NK-92 treated with Interleukin-12 subunit alpha and Interleukin-12 subunit beta, amount 100 ng/mL, for 24 hours (cell line): ENCODE results near the gene OR5K2.

Experiments
- DNase-seq: peaks from one replicate; lab custom pipeline; 2025; lab: John Stamatoyannopoulos, UW

OR5K2 gene

GRCh38 chr3:98497381-98497780 is at the start of gene OR5K2:
Gene OR5K2, plus strand, starts transcription at chr3:98497681. Its CDS starts 0 bp downstream, at chr3:98497681.
- no peak for DNase-seq

DNA sequence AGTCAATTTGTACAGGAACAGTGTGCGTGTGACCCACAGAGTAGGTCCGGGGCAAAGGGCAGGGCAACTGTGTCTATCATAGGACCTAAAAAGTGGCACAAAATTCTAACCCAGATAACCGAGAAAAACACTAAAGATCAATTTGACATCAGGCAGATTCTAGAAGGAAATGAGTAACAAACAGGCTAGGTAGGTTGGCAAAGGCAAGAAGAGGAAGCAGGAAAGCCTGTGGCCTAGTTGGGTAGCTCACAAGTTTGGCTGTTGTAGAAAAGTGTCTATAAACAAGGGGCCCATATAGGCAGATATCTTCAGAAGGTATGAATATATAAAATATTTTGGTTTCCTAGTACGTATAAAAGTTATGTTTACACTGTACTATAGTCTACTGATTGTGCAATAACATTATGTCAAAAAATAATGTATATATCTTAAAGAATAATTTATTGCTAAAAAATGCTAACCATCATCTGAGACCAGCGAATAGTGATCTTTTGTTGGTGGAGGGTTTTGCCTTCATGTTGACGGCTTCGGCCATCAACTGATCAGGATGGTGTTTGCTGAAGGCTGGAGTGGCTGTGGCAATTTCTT is 47.8 kb upstream of the OR5K2 start:
- DNase-seq = no peak

DNA sequence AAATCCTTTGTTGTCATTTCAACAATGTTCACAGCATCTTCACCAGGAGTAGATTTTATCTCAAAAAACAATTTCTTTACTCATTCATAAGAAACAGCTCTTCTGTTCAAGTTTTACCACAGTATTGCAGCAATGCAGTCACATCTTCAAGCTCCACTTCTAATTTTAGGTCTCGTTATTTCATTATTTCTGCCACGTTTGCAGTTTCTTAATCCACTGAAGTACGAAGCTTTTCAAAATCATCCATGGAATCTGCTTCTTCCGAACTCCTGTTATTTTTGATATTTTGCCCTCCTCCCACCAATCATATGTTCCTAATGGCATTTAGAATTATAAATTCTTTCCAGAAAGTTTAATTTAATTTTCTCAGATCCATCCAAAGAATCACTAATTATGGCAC is 47.1 kb upstream of the OR5K2 start:
- DNase-seq = no peak

- DNase-seq = no peak
These were observed 43.7 kb upstream of the OR5K2 start for GRCh38 chr3:98453827-98454226.

- no peak for DNase-seq
These were observed 42.6 kb upstream of the OR5K2 start for GRCh38 chr3:98454929-98455328.

GRCh38 chr3:98457543-98457942 is 39.9 kb upstream of the OR5K2 start:
- DNase-seq = no peak

GRCh38 chr3:98460220-98460619 is 37.3 kb upstream of the OR5K2 start:
- no peak for DNase-seq

- DNase-seq = no peak
These were observed 34.6 kb upstream of the OR5K2 start, which contains the start of gene OR5K1 for GRCh38 chr3:98462901-98463300. Gene OR5K1, plus strand, starts transcription at chr3:98463201. Its CDS starts 6,376 bp downstream, at chr3:98469577.

GRCh38 chr3:98482717-98483482 is 14.6 kb upstream of the OR5K2 start:
- no peak for DNase-seq

DNA sequence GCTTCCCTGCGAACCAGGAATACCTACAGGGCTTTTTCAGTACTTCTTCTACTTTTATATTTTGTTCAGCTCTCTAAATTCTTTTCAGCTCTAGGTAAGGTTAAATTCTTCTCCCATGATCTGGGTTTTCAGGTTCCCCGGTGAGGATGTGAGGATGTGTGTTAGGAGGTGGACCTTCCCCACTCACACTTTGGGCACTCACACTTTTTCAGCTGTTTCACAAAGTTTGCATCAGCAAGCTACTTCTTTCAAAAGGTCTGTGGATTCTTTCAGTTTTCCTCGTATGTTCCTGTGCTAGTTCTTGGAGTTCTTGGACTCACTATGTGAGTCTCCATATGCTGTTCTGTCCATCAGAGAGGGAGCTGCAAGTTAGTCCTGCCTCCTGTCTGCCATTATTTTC is 13.9 kb upstream of the OR5K2 start:
- DNase-seq = no peak

GRCh38 chr3:98500019-98500418 is 2.5 kb downstream of the OR5K2 start:
- no peak for DNase-seq

- DNase-seq = no peak
These were observed 3.8 kb downstream of the OR5K2 start for GRCh38 chr3:98501270-98501669.

DNA sequence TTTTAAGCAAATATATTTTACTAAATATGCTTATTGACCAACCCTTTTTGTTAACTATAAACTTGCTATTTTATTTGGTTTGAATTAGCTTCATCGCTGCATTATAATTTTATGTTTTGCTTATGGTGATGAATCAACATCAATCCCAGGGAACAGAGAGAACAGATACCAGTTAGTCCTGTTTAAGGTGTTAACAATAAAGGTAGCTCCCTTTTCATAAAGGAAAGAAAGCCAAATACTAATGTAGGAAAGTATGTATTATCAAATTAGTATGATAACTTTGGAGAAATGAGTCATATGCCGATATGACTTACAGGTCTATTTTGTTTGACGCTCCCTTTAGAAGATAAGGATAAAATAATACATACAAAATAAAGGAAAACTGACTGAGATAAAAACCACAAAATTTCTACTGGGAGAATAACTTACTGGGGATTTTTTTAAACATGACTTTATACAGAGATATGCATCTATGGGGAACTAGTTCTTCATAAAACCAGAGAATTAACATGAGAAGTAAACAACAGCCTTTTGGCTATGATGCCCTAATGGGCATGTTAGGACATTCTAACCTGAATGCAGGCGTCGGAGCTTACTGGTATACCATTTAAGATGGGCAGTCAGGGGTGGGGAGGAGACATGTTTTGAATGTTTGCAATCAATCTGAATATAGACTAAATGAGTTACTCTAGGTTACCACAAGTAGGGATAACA is 4.5 kb downstream of the OR5K2 start:
- DNase-seq = no peak

DNA sequence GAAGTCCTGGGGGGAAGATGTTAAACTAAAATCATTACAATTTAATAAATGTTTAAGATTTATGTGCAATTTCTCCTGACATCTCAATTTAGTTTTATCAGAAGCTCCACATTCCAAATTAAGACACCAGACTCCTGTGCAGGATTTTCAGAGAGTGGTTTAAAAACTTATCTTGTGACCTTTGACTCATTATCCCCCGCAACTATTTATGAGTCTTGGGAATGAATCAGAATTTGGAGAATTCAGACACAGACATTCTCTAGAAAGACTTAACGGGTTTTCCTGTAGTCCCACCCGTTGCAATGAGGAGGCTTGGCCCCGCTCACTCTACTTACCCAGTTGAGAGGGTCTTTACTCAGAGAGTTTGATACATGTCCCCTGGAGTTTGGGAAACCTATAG is 7.1 kb downstream of the OR5K2 start:
- DNase-seq = no peak

DNA sequence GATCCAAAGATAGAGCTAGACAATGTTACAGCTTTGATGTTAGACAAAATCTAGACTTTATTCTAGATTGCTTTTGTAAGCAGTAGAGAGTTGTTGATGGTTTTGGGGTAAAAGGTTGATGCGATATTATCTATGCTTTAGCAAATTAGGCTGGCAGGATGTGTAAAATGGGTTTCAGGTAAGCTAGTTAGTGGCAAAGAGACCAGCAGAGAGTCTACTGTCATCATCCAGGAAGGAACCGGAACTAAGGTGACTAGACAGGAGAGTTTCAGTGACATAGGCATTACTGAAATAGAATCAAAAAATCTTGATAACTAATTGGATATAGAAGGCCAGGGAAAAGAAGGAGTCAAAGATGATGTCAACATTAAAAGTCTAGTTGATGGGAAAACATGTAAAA is 11.1 kb downstream of the OR5K2 start:
- no peak for DNase-seq

GRCh38 chr3:98512576-98512975 is 15.1 kb downstream of the OR5K2 start:
- no peak for DNase-seq

DNA sequence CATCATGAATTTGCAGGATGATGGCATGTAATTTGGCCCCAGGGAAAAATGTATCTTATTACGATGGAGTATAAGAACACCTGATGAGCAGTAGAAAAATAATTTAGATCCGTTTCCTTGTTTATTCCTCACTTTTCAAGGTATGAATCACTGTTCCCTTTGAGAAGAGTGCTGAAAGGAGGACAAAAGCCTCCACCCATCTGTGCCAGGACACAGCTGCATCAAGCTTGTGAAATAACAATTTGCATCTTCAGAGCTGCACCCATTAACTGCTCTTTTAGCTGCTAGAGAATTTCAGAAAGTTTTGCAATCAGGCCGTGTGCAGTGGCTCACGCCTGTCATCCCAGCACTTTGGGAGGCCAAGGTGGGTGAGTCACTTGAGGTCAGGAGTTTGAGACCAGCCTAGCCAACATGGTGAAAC is 15.6 kb downstream of the OR5K2 start:
- peak; percentile 54 for DNase-seq

- DNase-seq = no peak
These were observed 16.3 kb downstream of the OR5K2 start for GRCh38 chr3:98513736-98514135.

GRCh38 chr3:98514948-98515347 is 17.5 kb downstream of the OR5K2 start:
- no peak for DNase-seq

DNA sequence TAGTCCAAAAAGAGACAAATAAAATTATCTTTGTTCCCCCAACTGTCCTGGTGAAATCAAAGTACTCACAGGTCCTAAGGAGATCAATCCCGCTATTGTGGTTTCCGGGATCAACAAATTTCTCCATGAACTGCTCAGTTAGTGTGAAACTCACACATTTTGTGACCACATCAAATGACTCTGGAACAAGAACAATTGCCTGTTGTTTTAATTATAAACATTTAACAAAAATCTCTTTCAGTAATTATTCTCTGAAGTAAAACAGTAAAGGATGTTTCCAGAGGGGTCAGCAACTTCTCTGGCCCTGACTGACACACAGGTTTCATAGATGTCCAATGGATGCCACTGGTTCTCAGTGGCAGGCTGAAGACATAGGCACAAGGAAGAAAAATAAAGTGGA is 21.3 kb downstream of the OR5K2 start:
- DNase-seq = no peak

DNA sequence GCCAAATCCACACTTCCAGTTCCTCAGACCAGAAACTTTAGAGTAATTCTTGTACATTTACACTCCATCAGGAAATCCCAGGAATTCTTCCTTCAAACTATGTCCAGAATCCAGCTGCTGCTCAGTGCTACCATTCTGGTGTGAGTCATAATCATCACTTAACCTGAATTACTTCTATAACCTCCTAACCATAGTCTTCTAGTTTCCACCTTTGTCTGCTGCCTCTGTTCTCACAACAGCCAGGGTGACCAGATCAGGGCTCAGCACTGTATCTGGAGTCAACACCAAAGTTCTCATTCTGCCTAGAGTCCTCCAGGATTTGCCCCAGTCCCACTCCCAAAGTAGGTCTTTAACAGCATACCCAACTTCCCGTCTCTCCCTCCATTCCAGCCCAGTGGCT is 21.9 kb downstream of the OR5K2 start:
- no peak for DNase-seq

DNA sequence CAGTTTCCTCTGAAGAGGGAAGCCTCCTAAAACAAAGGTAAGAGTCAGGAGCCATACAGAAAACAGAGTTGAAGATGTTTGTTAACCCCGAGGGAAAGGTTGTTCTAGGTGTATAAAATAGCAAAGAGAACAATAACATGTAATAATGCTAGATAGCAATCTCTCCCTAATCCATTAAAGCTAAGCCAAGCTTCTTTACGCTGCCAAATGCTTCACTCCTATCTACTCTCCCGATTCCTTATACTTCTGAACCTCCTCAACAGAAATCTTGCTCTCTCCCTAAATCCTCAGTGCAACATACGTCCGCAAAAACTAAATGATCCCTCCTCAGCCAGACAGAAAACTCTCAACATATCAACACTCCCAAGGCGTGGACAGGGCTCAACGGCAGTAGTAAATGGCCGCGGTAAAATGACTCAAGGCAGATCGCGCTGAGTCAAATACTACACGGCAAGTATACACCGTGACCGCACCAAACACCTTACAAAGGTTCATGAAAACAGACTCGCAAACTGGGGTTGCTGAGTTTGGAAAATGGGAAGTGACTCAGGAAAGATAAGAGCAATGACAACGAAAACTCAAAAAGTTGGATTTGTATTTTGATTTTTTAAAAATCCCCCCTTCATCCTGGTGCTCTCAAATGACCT is 24.5 kb downstream of the OR5K2 start:
- DNase-seq = peak; percentile 46
